Limb (tissue), 2 donors: ENCODE measurements around the gene CNP.

Experiments
- DNase-seq, 2 donors: peaks; one replicate each; pipeline ENCODE4 v3.0.0-alpha.2; 2016; ENCODE audit errors: extremely low spot score in 2 of 2

CNP gene

DNA sequence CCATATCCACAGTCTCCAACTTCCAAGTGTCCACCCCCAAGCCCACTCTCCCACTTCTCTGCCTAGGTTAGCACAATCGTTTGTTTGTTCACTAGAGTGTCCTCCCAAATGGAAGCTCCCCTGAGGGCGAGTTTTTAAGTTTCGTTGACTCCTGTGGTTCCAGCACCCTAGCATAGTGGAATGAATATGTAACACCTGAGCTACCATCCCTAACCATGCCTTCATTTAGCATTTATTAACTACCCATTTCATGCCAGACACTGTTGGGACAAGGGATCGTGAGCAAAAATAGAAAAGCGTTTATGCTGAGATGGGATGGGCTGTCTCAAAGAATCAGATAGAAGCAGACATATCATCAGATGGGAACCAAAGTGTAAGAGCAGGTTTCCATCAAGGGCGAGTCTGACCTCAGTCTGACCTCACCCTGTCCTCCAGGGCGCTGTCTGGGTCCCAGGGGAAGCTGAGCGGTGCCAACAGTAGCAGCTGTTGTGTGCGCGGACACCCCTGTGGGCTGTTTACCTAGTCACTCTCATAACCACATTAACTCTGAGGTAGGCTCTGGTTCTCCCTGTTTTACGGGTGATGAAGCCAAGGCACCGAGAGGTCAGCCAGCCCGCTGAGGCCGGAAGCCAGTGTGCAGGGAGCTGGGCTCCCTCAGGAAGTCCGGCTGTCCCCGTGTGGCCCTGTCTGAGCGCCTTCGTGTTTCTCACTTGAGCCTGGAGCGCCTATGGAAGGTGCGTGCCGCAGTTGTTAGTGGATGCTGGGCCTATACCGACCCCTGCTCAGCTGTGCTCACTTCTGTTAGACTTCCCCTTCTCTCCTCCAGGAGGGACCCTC lies 6.2 kb downstream of the CNP start:
- no peak for DNase-seq

- DNase-seq, result no peak
Measured at GRCh38 chr17:41973408-41973811, 6.8 kb downstream of the CNP start.

- DNase-seq, result no peak
Measured at GRCh38 chr17:41974031-41974430, 7.4 kb downstream of the CNP start.

DNA sequence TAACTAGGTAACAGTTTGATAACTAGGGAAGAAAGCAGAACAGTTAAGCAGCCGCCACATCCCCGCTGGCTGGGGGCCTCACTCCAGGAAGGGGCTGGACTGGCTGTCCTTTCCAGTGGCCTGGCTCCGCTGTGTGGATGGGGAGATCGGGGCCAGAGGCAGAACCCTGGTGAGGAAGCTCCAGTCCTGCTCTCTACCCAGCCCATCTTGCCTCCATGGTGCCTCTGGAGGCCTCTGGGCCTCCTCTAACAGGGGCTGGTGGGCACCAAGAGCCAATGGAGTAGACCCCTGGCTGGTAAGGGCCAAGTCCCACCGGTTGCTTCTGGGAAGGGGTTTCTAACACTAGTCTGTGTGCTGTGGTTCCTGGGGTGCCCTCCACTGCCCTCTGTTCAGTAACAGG lies 8.1 kb downstream of the CNP start:
- DNase-seq, result no peak

GRCh38 chr17:41975099-41976083 lies 8.8 kb downstream of the CNP start:
- DNase-seq, result no peak

- DNase-seq, result no peak
Measured at GRCh38 chr17:41976142-41976768, 9.7 kb downstream of the CNP start.

- no peak for DNase-seq
Measured at GRCh38 chr17:41977991-41978390, 11.4 kb downstream of the CNP start.

DNA sequence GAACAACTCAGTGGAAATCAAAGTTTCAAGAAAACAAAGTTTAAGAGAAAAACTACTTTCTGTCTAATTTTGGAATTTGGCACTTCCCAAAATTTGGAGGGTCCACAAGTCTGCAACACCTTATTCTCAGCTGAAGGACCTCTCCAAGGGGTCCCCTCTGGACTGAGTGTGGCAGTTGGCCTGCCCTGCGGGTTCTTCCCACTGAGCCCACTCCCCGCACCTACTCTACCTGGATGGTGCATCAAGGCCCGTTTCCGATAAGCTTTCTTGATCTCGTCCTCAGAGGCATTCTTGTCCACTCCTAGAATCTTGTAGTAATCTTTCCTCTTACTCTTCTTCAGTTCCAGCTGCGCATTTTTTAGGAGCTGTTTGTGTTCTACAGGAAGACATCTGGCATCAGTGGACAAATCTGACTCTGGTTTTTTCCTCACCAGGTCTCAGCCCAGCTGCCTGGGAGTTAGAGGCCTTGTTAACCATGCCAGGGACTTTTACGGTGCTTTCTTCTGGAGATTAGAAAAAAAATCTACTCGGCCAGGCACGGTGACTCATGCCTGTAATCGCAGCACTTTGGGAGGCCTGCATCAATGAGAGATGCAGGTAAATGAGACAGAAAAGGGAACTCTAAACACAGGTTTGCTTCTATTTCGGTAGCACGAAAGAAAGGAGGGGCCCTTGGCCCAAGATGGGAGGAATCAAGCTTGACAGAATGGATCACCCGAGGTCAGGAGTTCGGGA lies 15.6 kb downstream of the CNP start:
- DNase-seq, result no peak

- DNase-seq, result no peak
Measured at GRCh38 chr17:41984454-41984853, 17.9 kb downstream of the CNP start.

GRCh38 chr17:41985919-41986318 lies 19.3 kb downstream of the CNP start:
- no peak for DNase-seq

DNA sequence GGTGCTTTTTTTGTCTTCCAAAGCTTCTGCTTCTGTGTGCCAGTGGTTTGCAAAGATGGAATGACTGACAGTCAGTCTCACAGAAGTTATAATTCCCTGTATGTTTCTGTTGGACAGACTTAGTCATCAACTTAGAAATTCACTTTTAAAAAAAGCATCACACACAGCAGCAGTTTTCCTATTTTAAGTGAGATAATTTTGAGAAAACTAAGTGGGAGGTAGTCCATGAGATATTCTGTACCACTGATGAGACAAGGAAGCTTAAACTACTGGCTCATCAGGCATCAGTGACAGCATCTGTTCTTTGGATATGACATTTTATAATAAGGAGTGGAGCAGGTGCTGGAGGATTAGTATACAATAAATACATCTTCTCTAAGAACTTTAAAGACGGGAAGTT lies 20.0 kb downstream of the CNP start:
- no peak for DNase-seq

- DNase-seq, result no peak
Measured at GRCh38 chr17:41987642-41988041, 21.0 kb downstream of the CNP start.

DNA sequence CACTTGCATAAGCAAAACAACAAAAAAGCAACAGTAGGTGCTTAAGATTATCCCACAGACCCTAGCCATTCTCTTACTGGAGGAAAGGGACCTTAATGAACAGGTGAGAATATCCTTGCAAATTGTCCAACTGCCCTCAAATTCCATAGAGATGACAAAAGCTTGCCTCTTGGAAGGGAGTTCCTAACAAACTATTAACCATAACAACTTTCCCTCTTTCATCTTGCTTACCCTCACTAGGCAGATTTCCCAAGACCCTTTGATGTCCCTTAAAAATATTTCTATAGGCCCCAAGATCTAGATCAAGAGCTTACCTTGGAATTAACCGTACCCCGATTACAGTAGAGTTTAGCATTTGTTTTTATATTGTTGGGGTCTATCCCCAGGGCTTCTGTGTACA lies 21.8 kb downstream of the CNP start:
- no peak for DNase-seq

- DNase-seq, result no peak
Measured at GRCh38 chr17:41989702-41990419, 23.3 kb downstream of the CNP start.

- peak; percentile 11 to 32 for DNase-seq
Measured at GRCh38 chr17:41992576-41992975, 26.0 kb downstream of the CNP start.

- no peak for DNase-seq
Measured at GRCh38 chr17:41996855-41997164, 30.2 kb downstream of the CNP start.

- DNase-seq, result no peak
Measured at GRCh38 chr17:41998497-41998896, 31.9 kb downstream of the CNP start.

- DNase-seq, result no peak
Measured at GRCh38 chr17:42000413-42001133, 34.0 kb downstream of the CNP start.

GRCh38 chr17:42001729-42002128 lies 35.1 kb downstream of the CNP start:
- DNase-seq, result no peak

DNA sequence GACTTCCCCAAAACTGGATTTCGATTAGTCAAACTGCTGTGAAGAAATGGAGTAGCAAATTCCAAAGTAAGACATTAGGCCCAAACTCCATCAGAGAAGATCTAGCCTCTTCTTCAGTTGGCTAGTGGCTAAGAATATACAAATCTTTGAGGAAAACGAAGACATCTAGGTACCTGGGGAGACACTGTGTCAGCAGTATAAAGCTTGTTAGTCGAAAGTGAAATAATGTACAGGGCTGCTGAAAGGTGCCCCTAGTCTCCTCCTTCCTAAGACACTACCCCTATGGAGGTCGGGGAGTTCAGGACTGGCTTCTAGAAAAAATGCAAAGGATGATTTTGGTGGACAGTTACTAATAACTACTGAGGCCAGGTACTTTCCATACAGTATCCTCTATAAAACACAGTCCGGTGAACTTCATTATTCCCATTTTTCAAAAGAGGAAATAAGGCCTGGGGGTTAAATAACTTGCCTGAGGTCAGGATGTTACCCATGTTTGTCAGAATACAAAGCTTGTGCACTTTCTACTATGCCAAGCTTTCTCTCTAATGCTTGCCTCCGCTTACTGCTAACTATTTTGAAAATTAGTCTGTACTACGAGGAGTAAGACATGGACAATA lies 35.7 kb downstream of the CNP start:
- DNase-seq, result no peak
